Spleen (tissue), 11 donors: ENCODE measurements around the gene NR2E3. TPM values are rescaled to one million over a fixed set of nuclear protein-coding genes. Genes with fewer than 3 reads are reported as not detected.

ENCODE experiments used
- DNase-seq: peaks from one replicate; pipeline ENCODE4 v3.0.0-alpha.2; 2020
- H3K27ac ChIP-seq, 8 donors: fragments of 200-600 bp; sonication (generic) in 7 of 8; 1 replicate in 4 of 8; 2 replicates in 4 of 8; pipeline versions ENCODE4 v1.5.0 to v1.8.0; 2016 to 2021; ENCODE audit warnings: inconsistent platforms in 4 of 8, mild to moderate bottlenecking in 4 of 8, moderate library complexity in 1 of 8
- H3K27me3 ChIP-seq, 7 donors: fragments of 200-600 bp; sonication (generic) in 6 of 7; replicated peaks in 1 of 7; 1 replicate in 4 of 7; 2 replicates in 3 of 7; pipeline versions ENCODE4 v1.5.0 to v1.8.0; 2016 to 2021; ENCODE audit warnings: inconsistent platforms in 3 of 7, mild to moderate bottlenecking in 1 of 7
- H3K36me3 ChIP-seq, 6 donors: fragments of 200-600 bp; sonication (generic) in 5 of 6; 1 replicate in 4 of 6; 2 replicates in 2 of 6; pipeline versions ENCODE4 v1.5.0 to v1.8.0; 2016 to 2021; ENCODE audit warnings: inconsistent platforms in 2 of 6
- H3K4me1 ChIP-seq, 6 donors: fragments of 200-600 bp; sonication (generic) in 5 of 6; 1 replicate in 3 of 6; 2 replicates in 3 of 6; pipeline versions ENCODE4 v1.5.0 to v1.8.0; 2016 to 2021; ENCODE audit warnings: inconsistent platforms in 3 of 6
- H3K4me3 ChIP-seq, 8 donors: fragments of 200-600 bp; sonication (generic) in 7 of 8; 1 replicate in 4 of 8; 2 replicates in 4 of 8; pipeline versions ENCODE4 v1.5.0 to v1.8.0; 2016 to 2021; ENCODE audit warnings: inconsistent platforms in 4 of 8, mild to moderate bottlenecking in 4 of 8, moderate library complexity in 2 of 8
- H3K9me3 ChIP-seq, 8 donors: fragments of 200-600 bp; sonication (generic) in 7 of 8; 1 replicate in 4 of 8; 2 replicates in 4 of 8; pipeline versions ENCODE4 v1.5.0 to v1.8.0; 2016 to 2021; ENCODE audit warnings: inconsistent platforms in 4 of 8
- CTCF ChIP-seq, 11 experiments: fragments of 200-600 bp in 7 of 11; fragments of 450-650 bp in 4 of 11; sonication (generic) in 4 of 11; IDR thresholded peaks in 8 of 11; conservative IDR thresholded peaks in 3 of 11; 1 replicate in 7 of 11; 2 replicates in 4 of 11; pipeline versions ENCODE4 v1.4.0 to v1.8.0; 2016 to 2021; ENCODE audit warnings: antibody characterized with exemption in 11 of 11, inconsistent platforms in 4 of 11, mild to moderate bottlenecking in 1 of 11
- POLR2A ChIP-seq, 3 donors: fragments of 450-650 bp; IDR thresholded peaks; one replicate each; pipeline ENCODE4 v1.5.1; 2017; ENCODE audit warnings: antibody characterized with exemption in 3 of 3, mild to moderate bottlenecking in 1 of 3
- POLR2AphosphoS5 ChIP-seq, 3 donors: sonication (generic); formaldehyde crosslinking; IDR thresholded peaks; one replicate each; pipeline ENCODE4 v1.5.1; 2017; ENCODE audit warnings: antibody characterized with exemption in 3 of 3
- WGBS, 5 donors: extraction: QIAGEN DNeasy Blood & Tissue Kit in 3 of 5; methylation state at CpG; one replicate each; pipeline versions ENCODE4 v1.1.5 to v1.1.7; 2013 to 2018; 5-methylcytosine and 5-hydroxymethylcytosine counted together
- intact Hi-C: fragments of 100-400 bp; cut with DNase I; formaldehyde crosslinking; loops from one replicate; pipeline ENCODE4 v1.15.0; 2023; ENCODE audit warnings: low total_unique reads
- polyA plus RNA-seq, 3 donors: library from polyadenylated mRNA; stranded (reverse); fragments of 200-250 nt; gene quantifications; one replicate each; pipeline ENCODE4 v1.2.1, GENCODE V29; 2013
- total RNA-seq, 7 donors: library from RNA; depleted of rRNA in 3 of 7; stranded (reverse); fragments of >200 nt in 3 of 7; fragmentation: NEBNext Ultra II Directional in 4 of 7; extraction: Animal tissue kit (Norgen Biotek cat#: 25700) in 4 of 7; gene quantifications; one replicate each; pipeline versions ENCODE4 v1.1.0 to v1.2.1, GENCODE V29; 2016 to 2021
- donor health status: healthy with polysubstance abuse.
- donor health status: DM: no; HTN: no; CAD: no; lungs with moderate emphysema.
- donor health status: DM: no; HTN: no; CAD: no.
- donor health status: Bipolar disorder and iron deficiency.
- donor health status: healthy.
- donor health status: DM: no; HTN: no; CAD: no.
- donor health status: DM: yes; HTN: yes; CAD: no.

Gene NR2E3
- total and polyA plus RNA-seq, 10 donors = 0.10 to 0.68 TPM; not detected in 8

- intact Hi-C loops = loop anchor here (5.0 kb wide), 1 partner anchor 375 kb away; no protein-coding TSS in a partner anchor
- Histone ChIP-seq H3K27me3 (peaks cover 0 to 44% (median 0%) of the 10 kb centered on the region in 7 donors), H3K9me3 (no peaks in the 10 kb centered on the region), H3K4me3 (no peak overlapping the region), H3K27ac (no peak overlapping the region), H3K36me3 (no peaks in the 10 kb centered on the region), H3K4me1 (peaks cover 0 to 8% (median 5%) of the 10 kb centered on the region in 6 donors)
- TF ChIP-seq POLR2A (IDR thresholded peaks at IDR 0.05) (no peak), CTCF (IDR thresholded peaks at IDR 0.05 in 8 of 11, conservative IDR thresholded peaks at IDR 0.05 in 3 of 11) (no peak)
- 87 to 92% (median 90%) methylated on average over 2 to 8 of the region's 8 CpGs for WGBS, 5 donors
- no peak for DNase-seq
Measured at GRCh38 chr15:71781965-71782265, 28.4 kb upstream of the NR2E3 start.

GRCh38 chr15:71782422-71783165 lies 27.8 kb upstream of the NR2E3 start:
- 72 to 80% (median 79%) methylated on average over 10 of the region's 10 CpGs for WGBS, 5 donors
- H3K36me3 ChIP-seq = no peaks in the 10 kb centered on the region
- no peak overlapping the region for H3K4me3 ChIP-seq
- H3K9me3 ChIP-seq = no peaks in the 10 kb centered on the region
- peaks cover 0 to 44% (median 0%) of the 10 kb centered on the region in 7 donors for H3K27me3 ChIP-seq
- H3K4me1 ChIP-seq = peaks cover 0 to 8% (median 5%) of the 10 kb centered on the region in 6 donors
- TF ChIP-seq CTCF (IDR thresholded peaks at IDR 0.05 in 8 of 11, conservative IDR thresholded peaks at IDR 0.05 in 3 of 11) (no peak), POLR2AphosphoS5 (IDR thresholded peaks at IDR 0.05) (no peak), POLR2A (IDR thresholded peaks at IDR 0.05) (no peak)
- DNase-seq = no peak
- intact Hi-C loops = loop anchor here (5.0 kb wide), 1 partner anchor 375 kb away; no protein-coding TSS in a partner anchor
- H3K27ac ChIP-seq = no peak overlapping the region

- Histone ChIP-seq H3K4me3 (no peak overlapping the region), H3K9me3 (no peaks in the 10 kb centered on the region), H3K27ac (no peak overlapping the region), H3K4me1 (peaks cover 0 to 8% (median 5%) of the 10 kb centered on the region in 6 donors), H3K27me3 (peaks cover 0 to 44% (median 0%) of the 10 kb centered on the region in 7 donors), H3K36me3 (no peaks in the 10 kb centered on the region)
- no peak for DNase-seq
- WGBS, 5 donors = 69 to 81% (median 69%) methylated on average over 6 of the region's 6 CpGs
- TF ChIP-seq CTCF (IDR thresholded peaks at IDR 0.05 in 8 of 11, conservative IDR thresholded peaks at IDR 0.05 in 3 of 11) = peak in 3 of 11 experiments; percentile 30 to 42 (median 39)
- no peak for TF ChIP-seq POLR2A (IDR thresholded peaks at IDR 0.05)
- intact Hi-C loops = loop anchor here (5.0 kb wide), 1 partner anchor 373 kb away; no protein-coding TSS in a partner anchor
Measured at GRCh38 chr15:71784719-71785118, 25.6 kb upstream of the NR2E3 start.

- Histone ChIP-seq H3K27me3 (peaks cover 0 to 39% (median 0%) of the 10 kb centered on the region in 7 donors), H3K9me3 (no peaks in the 10 kb centered on the region), H3K27ac (no peak overlapping the region), H3K4me3 (no peak overlapping the region), H3K4me1 (no peaks in the 10 kb centered on the region), H3K36me3 (no peaks in the 10 kb centered on the region)
- no peak for DNase-seq
- 83 to 90% (median 85%) methylated on average over 2 of the region's 2 CpGs for WGBS, 5 donors
- TF ChIP-seq CTCF (IDR thresholded peaks at IDR 0.05 in 8 of 11, conservative IDR thresholded peaks at IDR 0.05 in 3 of 11) (no peak), POLR2AphosphoS5 (IDR thresholded peaks at IDR 0.05) (no peak), POLR2A (IDR thresholded peaks at IDR 0.05) (no peak)
- intact Hi-C loops = no loop called here
Measured at GRCh38 chr15:71785996-71786395, 24.4 kb upstream of the NR2E3 start.
